ENCODE measurements around the gene GPR160. TPM values are rescaled to one million over a fixed set of nuclear protein-coding genes. Genes with fewer than 3 reads are reported as not detected.

GPR160 gene
- total and polyA plus RNA-seq, 2 donors (not counting 1 experiment from before 2014, with no cell fraction given) = 0.50 to 0.58 TPM

GRCh38 chr3:170063691-170064090 lies 25.9 kb downstream of the GPR160 start:
- H3K36me3 ChIP-seq (ENCODE audit: control insufficient read depth, insufficient read depth, low read length) = no peaks in the 10 kb centered on the region

GRCh38 chr3:170064108-170064507 lies 26.3 kb downstream of the GPR160 start:
- no peaks in the 10 kb centered on the region for H3K4me1 ChIP-seq (ENCODE audit: control insufficient read depth, extremely low read depth, insufficient read depth, low read length)

More at GRCh38 chr3:170063691-170064090, 25.9 kb downstream of the GPR160 start:
- Histone ChIP-seq H3K79me2 (ENCODE audit: control insufficient read depth, insufficient read depth, low read length) (no peaks in the 10 kb centered on the region), H3K4me1 (ENCODE audit: control insufficient read depth, extremely low read depth, insufficient read depth, low read length) (no peaks in the 10 kb centered on the region), H3K4me3 (replicated peaks in 1 of 4; ENCODE audit: control extremely low read depth in 1 of 4, insufficient read depth in 1 of 4, low read depth in 3 of 4, low read length in 4 of 4) (no peak overlapping the region), H3K27ac (ENCODE audit: insufficient read depth, low read length) (no peak overlapping the region), H3K9ac (ENCODE audit: insufficient read depth, low read length) (no peak overlapping the region), H4K20me1 (ENCODE audit: control insufficient read depth, extremely low read depth, insufficient read depth, low read length) (no peaks in the 10 kb centered on the region), H3K9me3 (ENCODE audit: control insufficient read depth, insufficient read depth, low read depth, low read length) (no peaks in the 10 kb centered on the region), H3K27me3 (ENCODE audit: control insufficient read depth, insufficient read depth, low read length) (no peaks in the 10 kb centered on the region), H2AFZ (ENCODE audit: low read length) (no peak overlapping the region), H3K4me2 (ENCODE audit: extremely low read depth, insufficient read depth, low read length) (no peak overlapping the region)
- TF ChIP-seq CTCF (conservative IDR thresholded peaks at IDR 0.05 in 1 of 2, IDR thresholded peaks at IDR 0.05 in 1 of 2; ENCODE audit: low read depth in 1 of 2, low read length in 2 of 2) (no peak), EZH2 (IDR thresholded peaks at IDR 0.05; ENCODE audit: low read length, missing control alignments) (no peak)
- DNase-seq (ENCODE audit: low read depth in 2 of 2) = no peak

GRCh38 chr3:170075441-170076091 lies 37.8 kb downstream of the GPR160 start:
- Histone ChIP-seq H3K4me3 (replicated peaks in 1 of 4; ENCODE audit: control extremely low read depth in 1 of 4, insufficient read depth in 1 of 4, low read depth in 3 of 4, low read length in 4 of 4) (no peak overlapping the region), H4K20me1 (ENCODE audit: control insufficient read depth, extremely low read depth, insufficient read depth, low read length) (no peaks in the 10 kb centered on the region), H3K79me2 (ENCODE audit: control insufficient read depth, insufficient read depth, low read length) (no peaks in the 10 kb centered on the region), H3K27ac (ENCODE audit: insufficient read depth, low read length) (no peak overlapping the region), H3K9ac (ENCODE audit: insufficient read depth, low read length) (no peak overlapping the region), H2AFZ (ENCODE audit: low read length) (no peak overlapping the region), H3K27me3 (ENCODE audit: control insufficient read depth, insufficient read depth, low read length) (no peaks in the 10 kb centered on the region), H3K36me3 (ENCODE audit: control insufficient read depth, insufficient read depth, low read length) (no peaks in the 10 kb centered on the region), H3K9me3 (ENCODE audit: control insufficient read depth, insufficient read depth, low read depth, low read length) (no peaks in the 10 kb centered on the region), H3K4me2 (ENCODE audit: extremely low read depth, insufficient read depth, low read length) (no peak overlapping the region), H3K4me1 (ENCODE audit: control insufficient read depth, extremely low read depth, insufficient read depth, low read length) (no peaks in the 10 kb centered on the region)
- no peak for DNase-seq (ENCODE audit: low read depth in 2 of 2)
- no peak for TF ChIP-seq EZH2 (IDR thresholded peaks at IDR 0.05; ENCODE audit: low read length, missing control alignments)
- no peak for TF ChIP-seq CTCF (conservative IDR thresholded peaks at IDR 0.05 in 1 of 2, IDR thresholded peaks at IDR 0.05 in 1 of 2; ENCODE audit: low read depth in 1 of 2, low read length in 2 of 2)

More at GRCh38 chr3:170064108-170064507, 26.3 kb downstream of the GPR160 start:
- Histone ChIP-seq H3K9me3 (ENCODE audit: control insufficient read depth, insufficient read depth, low read depth, low read length) (no peaks in the 10 kb centered on the region), H3K36me3 (ENCODE audit: control insufficient read depth, insufficient read depth, low read length) (no peaks in the 10 kb centered on the region), H2AFZ (ENCODE audit: low read length) (no peak overlapping the region), H3K79me2 (ENCODE audit: control insufficient read depth, insufficient read depth, low read length) (no peaks in the 10 kb centered on the region), H3K9ac (ENCODE audit: insufficient read depth, low read length) (no peak overlapping the region), H3K27me3 (ENCODE audit: control insufficient read depth, insufficient read depth, low read length) (no peaks in the 10 kb centered on the region), H3K4me2 (ENCODE audit: extremely low read depth, insufficient read depth, low read length) (no peak overlapping the region), H4K20me1 (ENCODE audit: control insufficient read depth, extremely low read depth, insufficient read depth, low read length) (no peaks in the 10 kb centered on the region), H3K27ac (ENCODE audit: insufficient read depth, low read length) (no peak overlapping the region), H3K4me3 (replicated peaks in 1 of 4; ENCODE audit: control extremely low read depth in 1 of 4, insufficient read depth in 1 of 4, low read depth in 3 of 4, low read length in 4 of 4) (no peak overlapping the region)
- TF ChIP-seq CTCF (conservative IDR thresholded peaks at IDR 0.05 in 1 of 2, IDR thresholded peaks at IDR 0.05 in 1 of 2; ENCODE audit: low read depth in 1 of 2, low read length in 2 of 2) (no peak), EZH2 (IDR thresholded peaks at IDR 0.05; ENCODE audit: low read length, missing control alignments) (no peak)
- DNase-seq (ENCODE audit: low read depth in 2 of 2) = no peak
